ENCODE results near the gene H6PD. TPM values are rescaled to one million over a fixed set of nuclear protein-coding genes. Genes with fewer than 3 reads are reported as not detected.

Gene H6PD, protein sequence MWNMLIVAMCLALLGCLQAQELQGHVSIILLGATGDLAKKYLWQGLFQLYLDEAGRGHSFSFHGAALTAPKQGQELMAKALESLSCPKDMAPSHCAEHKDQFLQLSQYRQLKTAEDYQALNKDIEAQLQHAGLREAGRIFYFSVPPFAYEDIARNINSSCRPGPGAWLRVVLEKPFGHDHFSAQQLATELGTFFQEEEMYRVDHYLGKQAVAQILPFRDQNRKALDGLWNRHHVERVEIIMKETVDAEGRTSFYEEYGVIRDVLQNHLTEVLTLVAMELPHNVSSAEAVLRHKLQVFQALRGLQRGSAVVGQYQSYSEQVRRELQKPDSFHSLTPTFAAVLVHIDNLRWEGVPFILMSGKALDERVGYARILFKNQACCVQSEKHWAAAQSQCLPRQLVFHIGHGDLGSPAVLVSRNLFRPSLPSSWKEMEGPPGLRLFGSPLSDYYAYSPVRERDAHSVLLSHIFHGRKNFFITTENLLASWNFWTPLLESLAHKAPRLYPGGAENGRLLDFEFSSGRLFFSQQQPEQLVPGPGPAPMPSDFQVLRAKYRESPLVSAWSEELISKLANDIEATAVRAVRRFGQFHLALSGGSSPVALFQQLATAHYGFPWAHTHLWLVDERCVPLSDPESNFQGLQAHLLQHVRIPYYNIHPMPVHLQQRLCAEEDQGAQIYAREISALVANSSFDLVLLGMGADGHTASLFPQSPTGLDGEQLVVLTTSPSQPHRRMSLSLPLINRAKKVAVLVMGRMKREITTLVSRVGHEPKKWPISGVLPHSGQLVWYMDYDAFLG
- 11.3 TPM for total RNA-seq

DNA sequence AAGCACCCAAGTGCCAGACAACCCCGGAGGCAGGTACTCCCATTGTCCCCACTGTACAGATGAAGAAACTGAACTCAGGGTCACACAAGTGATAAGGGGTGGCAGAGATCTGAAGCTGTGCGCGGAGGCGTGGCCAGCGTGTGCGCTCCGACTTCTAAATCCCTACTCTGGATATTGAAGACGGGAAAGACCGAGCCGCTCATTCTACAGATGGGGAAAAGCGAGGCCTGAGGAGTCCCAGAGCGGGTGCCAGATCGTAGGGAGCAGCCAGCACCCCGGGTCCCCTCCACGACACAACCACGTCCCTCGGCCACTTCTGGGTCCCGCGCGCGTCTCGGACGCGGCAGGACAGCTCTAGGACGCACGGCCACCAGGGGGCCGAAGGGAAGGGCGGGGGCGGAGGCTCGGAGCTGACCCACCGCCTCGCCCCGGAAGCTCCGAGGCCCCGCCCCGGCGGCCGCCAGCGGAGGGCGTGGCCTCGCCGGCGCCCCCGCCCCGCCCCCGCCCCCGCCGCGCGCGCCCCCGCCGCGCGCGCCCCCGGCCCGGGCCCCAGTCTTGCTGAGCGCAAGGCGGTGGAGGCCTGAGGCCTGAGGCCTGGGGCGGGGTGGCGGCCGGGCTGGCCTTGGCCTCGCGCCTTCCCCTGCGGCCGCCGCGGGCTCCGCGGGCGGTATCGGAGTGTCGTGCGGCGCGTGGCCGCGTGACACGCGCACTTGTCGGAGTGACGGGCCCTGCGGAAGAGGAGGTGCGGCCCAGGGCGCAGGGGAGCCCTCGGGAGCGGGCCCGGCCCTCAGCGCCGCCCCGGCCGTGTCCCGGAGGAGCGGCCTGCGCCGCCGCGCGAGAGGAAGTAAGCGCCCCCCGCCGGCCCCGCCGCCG, at the start of gene H6PD:
Gene H6PD, plus strand, starts transcription at position 552 of the 873 bp plus-strand sequence. CDS start 10,161 bp downstream, outside the sequence.

DNA sequence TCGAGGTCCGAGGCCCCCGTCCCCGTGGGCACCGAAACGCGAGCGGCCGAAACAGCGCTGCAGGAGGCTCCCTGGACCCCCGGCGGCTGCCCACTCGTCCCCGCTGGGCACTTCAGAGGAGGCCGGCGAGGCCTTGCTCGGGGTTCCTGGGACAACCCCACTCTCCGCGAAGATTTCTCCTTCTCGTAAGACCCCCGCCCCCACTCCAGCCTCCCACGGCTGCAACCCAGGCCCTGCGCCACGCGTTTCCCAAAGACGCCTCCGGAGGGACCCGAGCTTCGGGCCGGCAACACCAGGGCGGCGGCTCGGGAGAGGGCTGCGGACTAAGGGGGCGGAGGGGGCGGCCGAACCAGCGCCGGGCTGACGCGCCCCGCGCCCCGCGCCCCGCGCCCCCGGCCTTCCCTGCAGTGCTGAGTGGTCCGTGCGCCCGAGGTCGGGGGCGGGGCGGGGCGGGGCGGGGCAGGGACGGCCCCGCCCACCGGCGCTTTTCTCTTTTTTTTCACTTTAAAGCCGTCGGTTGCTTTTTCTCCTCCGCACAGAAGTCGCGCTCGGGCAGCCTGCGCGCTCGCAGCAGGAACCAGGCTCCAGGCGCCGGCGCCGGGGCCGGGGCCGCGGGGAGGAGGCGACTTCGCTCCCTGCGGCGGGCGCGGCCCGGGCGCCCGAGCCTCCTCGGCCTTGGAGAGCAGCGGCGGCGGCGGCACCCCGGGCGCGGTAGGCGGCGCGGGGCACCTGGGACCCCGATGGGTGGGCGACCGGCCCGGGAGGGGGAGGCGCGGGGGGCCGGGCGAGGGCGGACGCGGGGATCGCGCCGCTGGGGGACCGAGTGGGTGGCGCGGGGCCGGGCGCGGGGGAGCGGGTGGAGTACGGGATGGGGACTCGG, 58.0 kb downstream of the H6PD start, which contains the start of gene SPSB1:
Gene SPSB1, plus strand, starts transcription at position 534 of the 880 bp plus-strand sequence. CDS start 62,998 bp downstream, outside the sequence.

Other genes with a start within 250 kb of the H6PD start
- not detected for gene SLC2A7, start 208.4 kb upstream of the H6PD start, total RNA-seq
- gene SLC2A5, start 165.1 kb upstream of the H6PD start, total RNA-seq: 0.94 TPM
- gene GPR157, start 105.7 kb upstream of the H6PD start, total RNA-seq: under 0.01 TPM
- 3.1 TPM for gene SPSB1, start 58.1 kb downstream of the H6PD start, total RNA-seq

All from parietal lobe (tissue), 1 donor.